Stimulated activated effector memory CD8-positive, alpha-beta T cell treated with anti-CD3 and anti-CD28 coated beads, Interleukin-12 subunit alpha, Interleukin-12 subunit beta, amount 100 ng/mL, for 72 hours (primary cell): Measurements from ENCODE around the gene STIMATE.

Experiments used
- ATAC-seq: fragments of 150-1000 bp; cut with Tn5 transposase; 2 replicates; pipeline ENCODE4 v1.10.0; 2021
- DNase-seq, 2 donors: peaks; one replicate each; pipeline ENCODE4 v3.0.0; 2021 to 2022; ENCODE audit warnings: low spot score in 2 of 2
- H3K27ac Mint-ChIP-seq: one replicate; pipeline ENCODE4 v1.8.0; 2022; ENCODE audit warnings: mild to moderate bottlenecking, mixed read lengths
- H3K36me3 Mint-ChIP-seq: one replicate; pipeline ENCODE4 v1.8.0; 2022; ENCODE audit warnings: mild to moderate bottlenecking, mixed read lengths
- H3K4me1 Mint-ChIP-seq: one replicate; pipeline ENCODE4 v1.8.0; 2022; ENCODE audit warnings: mixed read lengths
- H3K4me3 Mint-ChIP-seq: one replicate; pipeline ENCODE4 v1.8.0; 2022; ENCODE audit warnings: mild to moderate bottlenecking, mixed read lengths
- H3K9me3 Mint-ChIP-seq: one replicate; pipeline ENCODE4 v1.8.0; 2022; ENCODE audit warnings: mixed read lengths

The STIMATE gene

DNA sequence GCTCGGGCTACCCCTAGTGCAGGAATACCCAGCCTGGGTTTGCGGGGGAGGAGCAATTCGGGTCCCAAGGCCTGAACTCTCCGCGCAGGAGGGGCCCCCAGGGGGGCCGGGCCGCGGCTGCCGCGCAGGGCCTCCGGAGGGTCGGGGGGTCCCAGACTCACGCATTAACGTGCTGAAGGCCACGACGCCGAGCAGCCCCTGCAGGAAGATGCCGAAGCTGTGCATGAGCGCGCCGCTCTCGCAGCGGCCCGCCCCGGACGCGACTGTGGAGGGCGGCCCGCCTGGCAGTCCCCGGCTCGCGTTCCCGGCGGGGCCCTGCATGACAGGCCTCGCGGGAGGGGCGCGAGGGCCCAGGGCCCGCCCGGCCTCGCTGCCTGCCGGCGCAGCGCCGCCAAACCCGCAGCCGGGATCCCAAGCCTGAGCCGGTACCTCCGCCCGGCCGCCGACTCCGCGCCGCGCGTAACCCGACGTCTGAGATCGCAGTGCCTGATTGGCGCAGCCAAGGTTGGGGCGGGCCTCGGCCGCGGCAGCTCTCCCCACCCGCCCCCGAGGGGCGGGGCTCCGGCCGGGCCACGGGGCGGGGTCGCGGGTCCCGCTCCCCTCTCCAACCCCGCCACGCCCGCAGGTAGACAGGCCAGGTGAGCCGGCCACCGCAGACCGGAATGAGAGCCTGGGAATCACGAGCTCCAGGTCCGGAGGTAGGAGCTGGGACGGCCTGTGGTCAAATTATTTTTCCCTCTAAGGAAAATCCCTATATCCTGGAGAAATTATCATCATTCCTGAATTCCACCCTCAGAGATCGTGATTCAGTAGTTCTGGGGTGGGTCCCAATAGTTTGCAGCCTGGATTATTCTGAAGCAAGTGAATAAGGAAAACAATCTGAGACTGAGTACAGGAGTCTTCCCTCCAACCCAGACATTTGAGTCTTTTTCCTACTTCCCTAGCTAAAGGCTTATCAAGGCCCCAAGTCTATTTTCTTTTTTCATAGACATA lies at the start of gene STIMATE:
Gene STIMATE, minus strand, starts transcription at position 419 of the 993 bp plus-strand sequence. Its CDS starts 98 bp downstream, at position 321.
- DNase-seq (peak; percentile 81 to 92), ATAC-seq (peak; percentile 89)
- Mint-ChIP-seq H3K4me1 (peaks cover 42% of the 10 kb centered on the region), H3K4me3 (peak within 1 kb of the TSS; percentile 91), H3K36me3 (peaks cover 17% of the 10 kb centered on the region), H3K27ac (peak within 1 kb of the TSS; percentile 91), H3K9me3 (no peaks in the 10 kb centered on the region)

DNA sequence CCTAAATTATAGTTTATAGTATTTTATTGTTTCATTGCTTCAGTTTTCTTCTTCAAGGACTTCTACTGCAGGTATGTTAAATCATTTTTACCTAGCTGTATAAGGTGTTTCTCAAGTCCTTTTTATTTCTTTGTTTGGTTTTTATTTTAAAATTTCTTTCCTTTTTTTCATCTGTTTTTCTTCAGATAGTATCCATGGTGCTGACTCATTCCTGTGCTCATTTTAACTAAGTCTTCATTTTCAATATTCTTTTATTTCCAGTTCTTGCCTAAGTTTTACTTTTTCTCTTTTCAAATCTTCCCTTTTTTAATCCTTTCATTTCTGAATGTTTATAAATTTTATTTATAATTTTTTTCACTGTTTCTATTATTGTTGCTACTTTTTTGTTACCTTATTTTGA lies 42.3 kb upstream of the STIMATE start:
- Mint-ChIP-seq H3K4me3 (no peak overlapping the region), H3K36me3 (peaks cover 50% of the 10 kb centered on the region), H3K4me1 (peaks cover 5% of the 10 kb centered on the region), H3K27ac (peak overlapping the region; percentile 77), H3K9me3 (no peaks in the 10 kb centered on the region)
- no peak for DNase-seq
- ATAC-seq = no peak

DNA sequence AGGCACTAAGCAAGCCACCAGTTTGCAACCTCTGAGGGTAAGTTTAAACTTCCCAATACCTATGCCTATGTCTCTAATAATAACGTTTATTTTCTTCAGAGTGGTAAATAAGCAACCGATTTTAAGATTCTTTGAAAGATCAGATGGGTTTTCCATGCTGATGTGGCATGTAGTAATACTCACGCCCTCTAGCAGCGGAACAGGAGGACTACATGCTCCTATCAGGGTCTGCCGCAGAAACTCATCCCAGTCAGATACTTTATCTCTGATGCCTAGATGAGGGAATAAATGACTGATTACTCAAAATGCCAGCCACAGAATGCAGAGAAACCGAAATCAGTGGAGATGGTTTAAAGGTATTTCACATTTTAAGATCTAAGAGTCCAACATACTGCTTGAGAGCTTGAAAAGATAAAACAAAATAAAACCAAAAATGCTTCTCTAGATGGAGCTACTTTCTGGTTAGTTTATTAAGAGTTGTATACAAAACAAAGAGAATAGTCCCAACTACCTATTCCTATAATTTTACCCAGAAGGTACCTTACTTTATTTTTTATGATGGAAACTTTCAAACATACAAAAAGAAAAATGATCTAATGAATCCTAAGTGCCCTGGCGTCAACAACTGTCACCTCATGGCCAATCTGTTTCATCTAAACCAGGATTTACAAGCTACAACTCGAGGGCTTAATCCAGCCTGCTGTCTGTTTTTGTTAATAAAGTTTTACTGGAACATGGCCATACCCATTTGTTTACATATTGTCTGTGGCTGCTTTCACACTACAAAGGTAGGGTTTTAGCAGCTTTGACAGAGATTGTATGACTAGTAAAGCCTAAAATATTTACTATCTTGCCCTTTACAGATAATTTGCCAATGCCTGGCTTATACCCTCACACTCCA lies 37.5 kb upstream of the STIMATE start:
- H3K9me3 Mint-ChIP-seq = no peaks in the 10 kb centered on the region
- peaks cover 39% of the 10 kb centered on the region for H3K36me3 Mint-ChIP-seq
- no peak overlapping the region for H3K27ac Mint-ChIP-seq
- peaks cover 6% of the 10 kb centered on the region for H3K4me1 Mint-ChIP-seq
- peak; percentile 29 to 56 for DNase-seq
- no peak overlapping the region for H3K4me3 Mint-ChIP-seq
- peak; percentile 99 for ATAC-seq

DNA sequence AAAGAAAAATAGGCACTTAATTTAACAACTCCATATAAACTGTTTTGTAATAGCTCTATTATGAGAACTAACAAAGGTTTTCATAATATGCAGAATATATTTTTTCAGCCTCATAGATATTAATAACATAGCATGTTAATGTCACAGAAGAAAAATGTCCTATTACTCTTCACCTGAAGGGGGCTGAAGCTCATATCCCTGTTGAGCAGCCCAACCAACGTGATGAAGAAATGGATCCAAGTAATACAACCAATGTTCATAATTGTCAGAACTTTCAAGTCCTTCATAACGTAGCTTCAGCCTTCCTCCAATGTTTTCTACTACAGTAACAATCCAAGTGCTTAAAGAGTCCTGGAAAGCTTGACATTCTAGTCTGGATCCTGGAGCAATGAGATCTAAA lies 34.5 kb upstream of the STIMATE start:
- Mint-ChIP-seq H3K4me3 (no peak overlapping the region), H3K27ac (no peak overlapping the region)

DNA sequence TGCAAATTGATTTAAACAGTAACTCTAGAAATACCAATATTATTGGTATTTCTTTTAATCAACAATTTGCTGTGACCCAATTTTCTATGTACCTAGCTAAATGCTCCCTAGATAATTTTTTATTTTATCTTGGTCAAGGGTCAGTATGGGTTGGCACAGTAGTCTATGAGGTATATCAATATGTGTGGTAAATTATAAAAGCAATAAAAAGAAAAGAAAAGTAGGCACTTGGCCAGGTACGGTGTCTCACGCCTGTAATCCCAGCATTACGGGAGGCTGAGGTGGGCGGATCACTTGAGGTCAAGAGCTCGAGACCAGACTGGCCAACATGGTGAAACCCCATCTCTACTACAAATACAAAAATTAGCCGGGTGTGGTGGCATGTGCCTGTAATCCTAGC lies 34.0 kb upstream of the STIMATE start:
- DNase-seq (no peak), ATAC-seq (no peak)
- no peak overlapping the region for H3K4me3 Mint-ChIP-seq

More for the DNA sequence above, 34.5 kb upstream of the STIMATE start:
- Mint-ChIP-seq H3K9me3 (no peaks in the 10 kb centered on the region), H3K36me3 (peaks cover 49% of the 10 kb centered on the region), H3K4me1 (peaks cover 6% of the 10 kb centered on the region)
- DNase-seq = no peak
- ATAC-seq = no peak

DNA sequence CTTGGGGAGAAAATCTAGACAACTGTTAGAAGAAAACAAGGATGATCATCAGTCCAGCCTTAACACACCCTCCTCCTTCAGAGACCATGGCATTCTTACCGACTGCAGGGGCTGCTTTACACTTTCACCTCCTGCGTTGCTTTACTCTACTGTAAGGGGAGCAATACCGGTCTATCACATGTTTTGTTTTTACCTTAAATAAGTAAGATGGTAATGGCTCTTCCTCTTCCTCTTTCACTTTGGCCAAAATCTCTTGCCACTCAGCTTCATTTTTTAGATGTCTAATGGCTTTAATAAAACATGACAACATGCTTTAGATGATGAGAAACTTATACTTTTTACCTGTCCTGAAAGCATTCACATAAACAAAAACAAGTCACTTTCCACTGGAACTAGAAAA lies 33.4 kb upstream of the STIMATE start:
- Mint-ChIP-seq H3K27ac (no peak overlapping the region), H3K4me3 (no peak overlapping the region)

More for the DNA sequence above, 34.0 kb upstream of the STIMATE start:
- Mint-ChIP-seq H3K36me3 (peaks cover 49% of the 10 kb centered on the region), H3K4me1 (peaks cover 6% of the 10 kb centered on the region), H3K27ac (no peak overlapping the region), H3K9me3 (no peaks in the 10 kb centered on the region)

DNA sequence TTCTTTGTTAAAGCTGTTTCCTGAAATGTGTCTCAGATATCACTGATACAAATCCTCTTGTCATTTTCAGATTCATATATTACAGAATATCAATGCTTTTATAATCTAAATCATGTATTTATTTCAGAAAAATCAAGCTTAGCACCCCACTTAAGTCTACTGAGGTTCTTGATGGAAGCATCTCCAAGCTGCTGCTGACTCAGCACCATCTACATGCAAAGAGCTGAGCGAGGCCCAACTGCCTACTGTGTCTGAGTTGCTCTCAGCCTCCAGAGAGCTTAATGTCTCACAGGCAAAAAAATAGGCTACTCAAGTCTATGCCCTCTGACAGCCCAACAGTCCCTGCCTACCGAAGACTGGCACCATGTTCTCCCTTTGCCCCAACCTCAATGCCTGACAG lies 29.2 kb upstream of the STIMATE start:
- DNase-seq (no peak), ATAC-seq (no peak)
- H3K9me3 Mint-ChIP-seq = no peaks in the 10 kb centered on the region
- H3K27ac Mint-ChIP-seq = no peak overlapping the region
- H3K36me3 Mint-ChIP-seq = peaks cover 76% of the 10 kb centered on the region
- H3K4me3 Mint-ChIP-seq = no peak overlapping the region
- H3K4me1 Mint-ChIP-seq = no peaks in the 10 kb centered on the region

More for the DNA sequence above, 33.4 kb upstream of the STIMATE start:
- no peak for ATAC-seq
- peaks cover 6% of the 10 kb centered on the region for H3K4me1 Mint-ChIP-seq
- H3K36me3 Mint-ChIP-seq = peaks cover 52% of the 10 kb centered on the region
- no peak for DNase-seq
- no peaks in the 10 kb centered on the region for H3K9me3 Mint-ChIP-seq

DNA sequence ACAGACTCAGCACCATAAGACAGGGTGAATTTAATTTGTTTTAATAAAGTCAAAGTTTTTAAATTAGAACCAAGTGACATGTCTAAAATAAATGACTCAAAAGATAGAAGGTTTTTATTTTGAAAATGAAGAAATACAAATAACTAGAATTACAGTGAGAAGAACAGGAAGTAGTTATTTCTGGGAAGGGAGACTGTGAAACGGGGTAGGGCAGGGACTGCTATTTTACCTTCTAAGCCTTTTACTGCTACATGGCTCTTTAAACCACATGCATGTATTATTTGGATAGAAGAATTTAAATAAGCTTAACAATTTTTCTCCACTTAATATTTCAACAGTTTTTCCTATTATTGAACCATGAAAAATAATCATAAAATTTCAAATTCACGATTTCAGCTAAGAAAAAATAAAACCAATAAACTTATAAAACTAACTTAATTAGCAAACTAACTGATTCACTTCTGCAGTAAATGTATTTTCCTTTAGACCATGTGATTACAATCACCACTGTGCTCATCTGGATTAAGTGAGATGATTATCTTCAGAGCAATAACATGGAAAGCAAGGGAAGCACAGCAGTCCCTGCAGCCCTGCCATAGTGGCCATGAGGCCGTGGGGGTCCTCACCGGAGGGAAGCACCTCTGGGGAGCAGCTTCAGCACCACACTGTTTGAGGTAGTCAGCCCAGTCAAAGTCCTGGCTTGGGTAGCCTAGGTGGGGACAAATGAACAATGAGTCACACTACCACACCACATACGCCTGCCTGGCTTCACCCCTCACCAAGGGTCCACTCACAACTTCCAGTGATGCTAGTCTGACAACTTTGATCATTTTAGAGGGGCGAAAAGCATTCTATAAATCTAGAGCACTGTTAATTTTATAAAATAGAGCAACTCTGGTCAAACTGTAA lies 28.3 kb upstream of the STIMATE start:
- Mint-ChIP-seq H3K4me1 (no peaks in the 10 kb centered on the region), H3K36me3 (peaks cover 76% of the 10 kb centered on the region), H3K9me3 (no peaks in the 10 kb centered on the region), H3K27ac (no peak overlapping the region), H3K4me3 (no peak overlapping the region)
- no peak for DNase-seq
- ATAC-seq = peak; percentile 63

DNA sequence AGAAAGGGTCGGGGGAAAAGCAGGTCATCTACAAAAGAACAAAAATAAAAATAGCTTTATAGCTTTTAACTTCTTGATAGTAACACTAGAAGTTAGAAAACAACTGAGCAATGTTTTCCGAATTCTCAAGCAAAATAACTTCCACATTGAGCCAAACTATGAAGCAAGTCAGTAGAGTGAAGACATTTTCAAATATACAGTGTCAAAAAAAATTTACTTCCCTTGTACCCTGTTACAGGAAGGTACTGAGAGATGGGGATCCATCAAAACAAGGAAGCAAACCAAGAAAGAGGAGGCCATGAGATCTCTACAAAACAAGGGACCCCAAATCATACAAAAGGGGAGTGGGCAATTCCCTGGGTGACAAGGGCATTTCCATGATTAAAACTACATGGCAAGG lies 26.6 kb upstream of the STIMATE start:
- peak overlapping the region; percentile 46 for H3K27ac Mint-ChIP-seq
- no peak overlapping the region for H3K4me3 Mint-ChIP-seq
- H3K36me3 Mint-ChIP-seq = peaks cover 77% of the 10 kb centered on the region
- ATAC-seq (no peak), DNase-seq (no peak)
- H3K4me1 Mint-ChIP-seq = no peaks in the 10 kb centered on the region
- H3K9me3 Mint-ChIP-seq = no peaks in the 10 kb centered on the region

DNA sequence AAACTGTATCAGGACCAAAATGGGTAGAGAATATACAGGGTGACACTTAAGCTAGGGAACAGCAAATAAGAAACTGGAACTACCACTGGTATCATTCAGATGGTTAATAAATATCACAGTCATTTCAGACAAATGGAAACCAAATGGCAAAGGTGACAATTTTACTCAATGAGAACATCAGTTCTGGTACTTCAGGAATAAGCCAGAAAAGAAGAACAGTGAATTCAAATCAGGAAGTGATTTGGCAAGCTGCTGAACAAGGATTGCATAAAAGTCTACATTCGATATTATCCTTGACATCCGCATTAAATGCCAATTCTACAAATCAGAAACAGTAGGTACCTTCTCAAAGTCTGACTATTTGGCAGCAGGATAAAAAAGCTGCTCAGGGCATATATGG lies 23.5 kb upstream of the STIMATE start:
- Mint-ChIP-seq H3K4me3 (no peak overlapping the region), H3K4me1 (no peaks in the 10 kb centered on the region), H3K27ac (no peak overlapping the region), H3K36me3 (peaks cover 87% of the 10 kb centered on the region), H3K9me3 (no peaks in the 10 kb centered on the region)
- no peak for DNase-seq
- ATAC-seq = no peak

DNA sequence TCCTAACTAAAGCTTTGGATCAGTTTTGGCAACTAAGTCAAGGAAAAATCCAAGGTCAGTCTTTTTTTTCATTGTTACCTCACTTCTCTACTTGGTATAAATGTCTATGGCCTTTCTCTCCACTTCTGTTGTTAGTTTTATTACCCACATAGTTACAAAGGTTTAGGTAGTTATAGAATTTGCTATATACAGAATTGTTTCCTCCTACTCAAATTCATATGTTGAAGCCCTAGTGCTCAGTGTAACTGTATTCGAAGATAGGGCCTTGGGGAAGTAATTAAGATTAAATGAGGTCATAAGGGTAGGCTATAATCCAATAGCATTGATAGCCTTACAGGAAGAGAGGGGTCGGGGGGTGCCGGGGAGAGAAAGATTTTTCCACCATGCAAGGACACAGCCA lies 19.7 kb upstream of the STIMATE start:
- ATAC-seq = no peak
- Mint-ChIP-seq H3K4me1 (no peaks in the 10 kb centered on the region), H3K27ac (no peak overlapping the region), H3K9me3 (no peaks in the 10 kb centered on the region), H3K36me3 (peaks cover 80% of the 10 kb centered on the region), H3K4me3 (no peak overlapping the region)
- DNase-seq = no peak

DNA sequence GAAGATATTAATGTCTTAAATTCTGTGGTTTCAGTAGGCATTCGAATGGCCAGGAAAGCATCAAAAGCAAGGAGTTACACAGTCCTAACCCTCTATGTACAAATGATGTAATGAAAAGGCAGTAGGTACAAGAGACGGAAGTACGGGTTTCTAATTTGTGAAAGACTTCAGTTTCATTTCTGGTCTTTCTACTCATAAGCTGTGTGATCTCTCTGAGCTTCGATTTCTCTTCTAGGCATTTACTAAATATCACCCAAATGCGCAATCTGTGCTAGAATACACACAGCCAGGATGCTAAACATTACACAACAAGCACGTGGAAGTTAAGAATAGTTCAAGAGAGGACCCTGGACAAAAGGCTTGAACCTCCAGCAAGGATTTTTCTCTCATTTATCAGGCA lies 17.9 kb upstream of the STIMATE start:
- ATAC-seq (no peak), DNase-seq (no peak)
- Mint-ChIP-seq H3K4me3 (no peak overlapping the region), H3K27ac (no peak overlapping the region), H3K9me3 (no peaks in the 10 kb centered on the region), H3K4me1 (no peaks in the 10 kb centered on the region), H3K36me3 (peaks cover 84% of the 10 kb centered on the region)

DNA sequence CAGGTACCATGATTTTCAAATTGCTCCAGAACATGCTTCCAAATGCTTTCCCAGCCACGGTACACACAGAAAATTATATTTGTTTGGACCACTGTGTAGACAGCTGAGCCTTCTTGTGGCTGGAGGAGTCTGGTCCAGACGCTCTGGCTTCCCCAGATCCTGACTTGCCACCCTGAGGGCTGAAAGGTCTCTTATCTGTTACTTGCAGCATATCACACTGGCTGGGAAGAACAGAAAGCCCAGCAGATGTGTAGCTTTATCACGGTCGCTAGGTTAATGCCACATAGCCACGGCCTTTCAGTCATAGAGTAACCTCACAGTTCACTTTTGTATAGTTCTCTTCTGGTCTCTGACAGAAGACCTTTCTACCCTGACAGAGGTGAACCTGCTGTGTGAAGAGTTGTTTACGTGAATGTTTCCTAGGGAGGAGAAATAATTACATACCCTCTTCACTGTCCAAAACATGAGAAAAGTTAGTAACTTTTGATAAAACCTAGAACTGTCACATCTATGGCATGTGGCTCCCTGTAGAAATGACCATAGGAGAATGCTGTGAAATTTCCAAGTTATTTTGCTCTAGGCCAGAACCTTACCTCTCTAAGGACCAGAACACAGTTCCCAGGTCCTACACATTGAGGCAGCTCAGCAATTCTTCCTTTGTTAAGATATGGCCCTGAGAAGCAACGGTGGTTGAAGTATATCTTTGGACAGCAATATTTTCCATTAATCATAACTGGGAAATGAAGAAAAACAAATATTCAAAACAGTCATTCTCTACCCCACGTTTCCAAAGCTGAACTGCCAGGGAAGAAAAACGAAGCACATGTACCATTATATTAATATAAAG lies 15.8 kb upstream of the STIMATE start:
- Mint-ChIP-seq H3K27ac (peak overlapping the region; percentile 24), H3K36me3 (peaks cover 86% of the 10 kb centered on the region), H3K4me3 (no peak overlapping the region), H3K4me1 (no peaks in the 10 kb centered on the region), H3K9me3 (no peaks in the 10 kb centered on the region)
- ATAC-seq (no peak), DNase-seq (no peak)

DNA sequence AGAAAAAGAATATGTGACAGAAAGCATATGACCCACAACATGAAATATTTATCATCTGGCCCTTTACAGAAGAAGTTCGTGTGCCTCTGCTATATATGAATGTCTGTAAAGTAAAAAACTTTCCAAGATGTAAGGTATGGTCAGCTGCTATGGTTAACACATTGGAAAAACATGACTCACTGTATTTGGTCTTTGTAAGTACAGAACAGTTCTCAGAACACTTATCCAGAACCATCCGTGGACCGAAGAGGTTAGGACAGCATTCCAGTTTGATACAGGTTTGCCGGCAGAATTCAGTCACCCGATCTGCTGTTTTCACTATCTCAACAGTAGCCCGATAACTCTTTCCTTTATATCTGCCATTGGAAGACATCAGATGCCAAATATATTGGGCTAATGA lies 13.5 kb upstream of the STIMATE start:
- no peak for DNase-seq
- no peak overlapping the region for H3K27ac Mint-ChIP-seq
- H3K4me1 Mint-ChIP-seq = no peaks in the 10 kb centered on the region
- H3K4me3 Mint-ChIP-seq = no peak overlapping the region
- peaks cover 87% of the 10 kb centered on the region for H3K36me3 Mint-ChIP-seq
- ATAC-seq = no peak
- no peaks in the 10 kb centered on the region for H3K9me3 Mint-ChIP-seq
